Cerebellar cortex (tissue), 1 donor: Measurements from ENCODE around the gene COL17A1.

Source experiments
- DNase-seq: peaks from one replicate; pipeline ENCODE4 v3.0.0-alpha.2; 2015; ENCODE audit warnings: low spot score

COL17A1 gene

DNA sequence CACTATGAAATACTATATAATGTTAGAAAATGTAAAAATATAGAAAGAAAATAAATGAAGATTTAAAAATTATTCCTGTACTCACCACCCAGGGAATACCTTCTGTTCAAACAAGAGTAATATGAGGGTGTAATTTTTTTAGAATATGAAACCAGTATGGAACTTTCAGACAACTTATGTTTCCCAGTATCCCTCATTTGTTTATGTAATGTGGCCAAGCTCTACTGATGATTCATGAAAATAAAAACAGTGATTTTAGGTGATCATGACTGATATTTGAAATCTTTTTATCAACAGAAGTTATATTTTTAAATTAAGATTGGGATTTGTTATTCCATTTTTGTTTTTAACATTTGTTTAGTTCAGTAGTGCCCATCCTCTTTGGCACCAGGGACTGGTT lies 100.0 kb downstream of the COL17A1 start:
- DNase-seq, result no peak

DNA sequence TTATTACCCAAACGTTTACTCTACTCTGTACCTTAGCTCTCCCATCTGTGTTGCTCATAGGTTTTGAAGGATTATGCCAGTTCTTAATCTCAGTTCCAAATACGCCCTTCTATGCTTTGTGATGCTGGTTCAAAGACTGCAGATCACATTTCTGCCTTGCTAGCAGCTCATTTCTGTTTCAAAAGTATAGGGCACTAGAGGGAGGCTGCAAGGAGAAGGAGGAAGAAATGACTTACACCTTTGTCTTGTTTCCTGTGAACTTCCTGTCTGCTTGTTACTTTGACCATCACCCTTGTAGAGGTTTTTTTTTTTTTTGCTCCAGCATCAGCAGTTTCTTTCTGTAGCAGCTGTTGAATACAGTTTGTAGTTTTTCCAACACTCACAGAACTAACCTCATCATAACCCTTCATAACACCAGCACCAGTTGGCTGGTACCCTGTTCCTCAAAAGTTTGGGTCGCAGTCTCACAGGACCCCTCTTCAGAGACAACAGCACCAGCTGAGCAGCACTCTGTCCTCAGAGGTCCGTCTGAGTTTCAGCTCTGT lies 102.2 kb downstream of the COL17A1 start:
- DNase-seq, result no peak

DNA sequence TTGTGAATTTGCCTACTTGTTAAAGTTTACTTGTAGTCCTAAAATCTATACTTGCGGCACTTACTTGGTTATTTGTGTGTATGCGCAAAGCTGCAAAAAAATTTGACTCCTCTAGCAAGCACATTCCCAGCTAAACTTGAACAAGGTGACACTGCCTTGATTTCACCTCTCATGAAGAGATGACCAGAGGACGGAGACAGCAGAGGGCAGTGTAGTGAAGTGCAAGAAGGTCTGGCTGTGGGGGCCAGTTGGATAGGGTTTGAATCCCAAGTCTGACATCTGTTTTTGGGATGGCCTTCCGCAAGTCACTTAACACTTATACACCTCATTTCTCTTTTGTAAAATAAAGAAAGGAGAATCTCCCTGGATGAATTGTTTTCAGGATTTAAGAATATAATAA lies 103.0 kb downstream of the COL17A1 start:
- DNase-seq, result peak; percentile 57
